Panc1 (cell line): ENCODE data around the gene NAA60.

Experiments
- POLR2AphosphoS5 ChIP-seq: IDR thresholded peaks from 2 replicates; pipeline ENCODE4 v1.6.1; 2012; ENCODE audit warnings: mild to moderate bottlenecking, low read depth, low read length, moderate library complexity
- TCF7L2 ChIP-seq: IDR thresholded peaks from 2 replicates; pipeline ENCODE4 v1.6.1; 2011; ENCODE audit warnings: mild to moderate bottlenecking, low read depth, low read length, inconsistent platforms
- TF ChIP-seq, protein P1 (sequence below): fragments of 450-650 bp; IDR thresholded peaks from 2 replicates; pipeline ENCODE4 v1.5.1; 2017; ENCODE audit warnings: mild to moderate bottlenecking

DNA sequence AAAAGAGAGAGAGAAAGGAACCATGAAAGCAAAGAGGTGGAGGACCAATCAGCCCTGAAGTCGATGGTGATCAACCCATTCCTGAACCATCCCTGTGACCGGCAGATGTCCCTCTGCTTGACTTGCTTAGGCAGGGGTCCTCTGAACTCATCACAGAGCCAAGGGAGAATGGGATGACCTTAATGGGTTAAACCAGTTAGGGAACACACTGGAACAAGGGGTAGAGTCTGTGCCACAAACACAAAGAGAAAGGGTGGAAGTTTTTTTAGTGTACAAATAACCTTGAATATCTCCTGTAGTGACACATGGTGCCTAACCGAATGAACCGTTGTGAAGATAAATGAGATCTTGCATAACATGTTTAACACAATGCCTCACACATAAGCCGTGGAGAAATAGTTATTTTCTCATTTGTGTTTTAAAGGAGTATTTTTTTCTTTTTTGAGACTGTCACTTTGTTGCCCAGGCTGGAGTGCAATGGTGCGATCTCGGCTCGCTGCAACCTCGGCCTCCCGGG is 11.2 kb downstream of the NAA60 start:
- TF ChIP-seq, protein P1, sequence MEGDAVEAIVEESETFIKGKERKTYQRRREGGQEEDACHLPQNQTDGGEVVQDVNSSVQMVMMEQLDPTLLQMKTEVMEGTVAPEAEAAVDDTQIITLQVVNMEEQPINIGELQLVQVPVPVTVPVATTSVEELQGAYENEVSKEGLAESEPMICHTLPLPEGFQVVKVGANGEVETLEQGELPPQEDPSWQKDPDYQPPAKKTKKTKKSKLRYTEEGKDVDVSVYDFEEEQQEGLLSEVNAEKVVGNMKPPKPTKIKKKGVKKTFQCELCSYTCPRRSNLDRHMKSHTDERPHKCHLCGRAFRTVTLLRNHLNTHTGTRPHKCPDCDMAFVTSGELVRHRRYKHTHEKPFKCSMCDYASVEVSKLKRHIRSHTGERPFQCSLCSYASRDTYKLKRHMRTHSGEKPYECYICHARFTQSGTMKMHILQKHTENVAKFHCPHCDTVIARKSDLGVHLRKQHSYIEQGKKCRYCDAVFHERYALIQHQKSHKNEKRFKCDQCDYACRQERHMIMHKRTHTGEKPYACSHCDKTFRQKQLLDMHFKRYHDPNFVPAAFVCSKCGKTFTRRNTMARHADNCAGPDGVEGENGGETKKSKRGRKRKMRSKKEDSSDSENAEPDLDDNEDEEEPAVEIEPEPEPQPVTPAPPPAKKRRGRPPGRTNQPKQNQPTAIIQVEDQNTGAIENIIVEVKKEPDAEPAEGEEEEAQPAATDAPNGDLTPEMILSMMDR = no peak
- TF ChIP-seq POLR2AphosphoS5 = no peak
- no peak for TF ChIP-seq TCF7L2
